HEK293 (cell line): Measurements from ENCODE around the gene ATF1.
A peak's percentile ranks its signal among the peaks of the same experiment; 100 is the strongest.

ENCODE experiments used
- FEZF1 ChIP-seq: fragments of 450-650 bp; formaldehyde crosslinking; IDR thresholded peaks from 2 replicates; pipeline ENCODE4 v1.5.1; 2016; ENCODE audit warnings: missing biosample characterization, missing genetic modification characterization
- HOXA7 ChIP-seq: sonication (generic); formaldehyde crosslinking; IDR thresholded peaks from 2 replicates; pipeline ENCODE4 v1.8.1; 2022; ENCODE audit warnings: missing genetic modification reagents, borderline replicate concordance
- KLF17 ChIP-seq: fragments of 450-650 bp; formaldehyde crosslinking; IDR thresholded peaks from 2 replicates; pipeline ENCODE4 v1.5.1; 2016; ENCODE audit warnings: missing biosample characterization, missing genetic modification characterization
- TSHZ1 ChIP-seq: fragments of 450-650 bp; formaldehyde crosslinking; IDR thresholded peaks from 2 replicates; pipeline ENCODE4 v1.5.1; 2016; ENCODE audit warnings: missing biosample characterization, missing genetic modification characterization, borderline replicate concordance
- ZBTB10 ChIP-seq: fragments of 450-650 bp; formaldehyde crosslinking; IDR thresholded peaks from 2 replicates; pipeline ENCODE4 v1.5.1; 2016; ENCODE audit warnings: missing biosample characterization, missing genetic modification characterization
- ZBTB21 ChIP-seq: fragments of 450-650 bp; formaldehyde crosslinking; IDR thresholded peaks from 2 replicates; pipeline ENCODE4 v1.5.1; 2017; ENCODE audit warnings: missing biosample characterization, missing genetic modification characterization
- ZBTB7A ChIP-seq: fragments of 450-650 bp; formaldehyde crosslinking; IDR thresholded peaks from 2 replicates; pipeline ENCODE4 v1.5.1; 2016; ENCODE audit warnings: low read depth, missing biosample characterization, missing genetic modification characterization
- ZFP3 ChIP-seq: fragments of 450-650 bp; formaldehyde crosslinking; IDR thresholded peaks from 2 replicates; pipeline ENCODE4 v1.5.1; 2016; ENCODE audit warnings: low read depth, missing biosample characterization, missing genetic modification characterization
- ZIC2 ChIP-seq: fragments of 450-650 bp; formaldehyde crosslinking; IDR thresholded peaks from 2 replicates; pipeline ENCODE4 v1.5.1; 2016; ENCODE audit warnings: missing biosample characterization, missing genetic modification characterization
- ZNF112 ChIP-seq: fragments of 450-650 bp; formaldehyde crosslinking; IDR thresholded peaks from 2 replicates; pipeline ENCODE4 v1.5.0; 2017; ENCODE audit warnings: missing biosample characterization, missing genetic modification characterization
- ZNF148 ChIP-seq: fragments of 450-650 bp; formaldehyde crosslinking; IDR thresholded peaks from 2 replicates; pipeline ENCODE4 v1.5.0; 2017; ENCODE audit warnings: missing biosample characterization, missing genetic modification characterization, borderline replicate concordance
- ZNF174 ChIP-seq: fragments of 450-650 bp; formaldehyde crosslinking; IDR thresholded peaks from 2 replicates; pipeline ENCODE4 v1.5.0; 2017; ENCODE audit warnings: missing biosample characterization, mild to moderate bottlenecking, missing genetic modification characterization
- ZNF18 ChIP-seq: fragments of 450-650 bp; formaldehyde crosslinking; IDR thresholded peaks from 2 replicates; pipeline ENCODE4 v1.5.1; 2016; ENCODE audit warnings: missing biosample characterization, missing genetic modification characterization
- ZNF19 ChIP-seq: fragments of 450-650 bp; formaldehyde crosslinking; IDR thresholded peaks from 2 replicates; pipeline ENCODE4; 2016; ENCODE audit warnings: missing biosample characterization, missing genetic modification characterization, low read depth
- ZNF280D ChIP-seq: fragments of 450-650 bp; formaldehyde crosslinking; IDR thresholded peaks from 2 replicates; pipeline ENCODE4 v1.5.1; 2016; ENCODE audit warnings: missing biosample characterization, missing genetic modification characterization
- ZNF362 ChIP-seq: fragments of 450-650 bp; formaldehyde crosslinking; IDR thresholded peaks from 2 replicates; pipeline ENCODE4 v1.5.1; 2016; ENCODE audit warnings: missing biosample characterization, missing genetic modification characterization
- ZNF391 ChIP-seq: fragments of 450-650 bp; formaldehyde crosslinking; IDR thresholded peaks from 2 replicates; pipeline ENCODE4 v1.5.1; 2016; ENCODE audit warnings: low read depth, missing biosample characterization, missing genetic modification characterization, borderline replicate concordance
- ZNF394 ChIP-seq: fragments of 450-650 bp; formaldehyde crosslinking; IDR thresholded peaks from 2 replicates; pipeline ENCODE4 v1.5.1; 2016; ENCODE audit warnings: missing biosample characterization, missing genetic modification characterization, mild to moderate bottlenecking, moderate library complexity, borderline replicate concordance
- ZNF510 ChIP-seq: fragments of 450-650 bp; formaldehyde crosslinking; IDR thresholded peaks from 2 replicates; pipeline ENCODE4 v1.5.1; 2018; ENCODE audit warnings: mild to moderate bottlenecking, missing genetic modification characterization, missing biosample characterization; ENCODE audit not compliant: insufficient replicate concordance
- ZNF521 ChIP-seq: fragments of 450-650 bp; formaldehyde crosslinking; IDR thresholded peaks from 2 replicates; pipeline ENCODE4 v1.5.1; 2017; ENCODE audit warnings: missing biosample characterization, mild to moderate bottlenecking, missing genetic modification characterization
- ZNF610 ChIP-seq: fragments of 450-650 bp; formaldehyde crosslinking; IDR thresholded peaks from 2 replicates; pipeline ENCODE4 v1.5.1; 2016; ENCODE audit warnings: missing biosample characterization, missing genetic modification characterization, borderline replicate concordance
- ZNF660 ChIP-seq: fragments of 450-650 bp; IDR thresholded peaks from 2 replicates; pipeline ENCODE4 v1.5.1; 2018; ENCODE audit warnings: missing biosample characterization, mild to moderate bottlenecking, missing genetic modification characterization
- ZNF791 ChIP-seq: fragments of 450-650 bp; formaldehyde crosslinking; IDR thresholded peaks from 2 replicates; pipeline ENCODE4 v1.5.1; 2016; ENCODE audit warnings: missing biosample characterization, missing genetic modification characterization
- ZSCAN30 ChIP-seq: fragments of 450-650 bp; IDR thresholded peaks from 2 replicates; pipeline ENCODE4 v1.5.1; 2018; ENCODE audit warnings: missing biosample characterization, mild to moderate bottlenecking, missing genetic modification characterization, moderate library complexity

ATF1 gene

GRCh38 chr12:50825372-50825838 is 61.5 kb downstream of the ATF1 start (continued):
- no peak for TF ChIP-seq ZNF280D
- no peak for TF ChIP-seq FEZF1
- TF ChIP-seq ZNF521 (tag by site-specific recombination), result no peak
- TF ChIP-seq ZNF791 (tag by site-specific recombination), result no peak
- no peak for TF ChIP-seq ZBTB7A (tag by site-specific recombination)
- TF ChIP-seq ZBTB21 (tag by site-specific recombination), result peak; percentile 92
- TF ChIP-seq ZBTB10, result no peak
- TF ChIP-seq ZNF610 (tag by site-specific recombination), result no peak
- no peak for TF ChIP-seq ZNF174
- TF ChIP-seq ZNF19 (tag by site-specific recombination), result no peak
- no peak for TF ChIP-seq ZFP3
- no peak for TF ChIP-seq ZNF510 (tag by site-specific recombination)
- no peak for TF ChIP-seq ZIC2 (tag by site-specific recombination)
- TF ChIP-seq HOXA7 (CRISPR knock-in tag), result no peak
- no peak for TF ChIP-seq ZNF391 (tag by site-specific recombination)
- TF ChIP-seq ZNF394 (tag by site-specific recombination), result no peak
- peak; percentile 76 for TF ChIP-seq ZNF660 (tag by site-specific recombination)
- TF ChIP-seq ZNF148 (tag by site-specific recombination), result no peak
- no peak for TF ChIP-seq TSHZ1 (tag by site-specific recombination)
- no peak for TF ChIP-seq ZNF112 (tag by site-specific recombination)
- no peak for TF ChIP-seq KLF17 (tag by site-specific recombination)
- TF ChIP-seq ZNF362, result peak; percentile 96
- no peak for TF ChIP-seq ZNF18 (tag by site-specific recombination)
- TF ChIP-seq ZSCAN30 (tag by site-specific recombination), result no peak
